Measurements from ENCODE around the gene SLC39A12. TPM values are rescaled to one million over a fixed set of nuclear protein-coding genes. Genes with fewer than 3 reads are reported as not detected.

Gene SLC39A12
- total and polyA plus RNA-seq, 2 of the 8 experiments (the other 6 are each of a cell fraction or from before 2014, with no cell fraction given) = not detected

- H3K79me1 ChIP-seq (ENCODE audit: low read depth, low read length) = no peaks in the 10 kb centered on the region
- H3K4me3 ChIP-seq (ENCODE audit: extremely low read depth in 1 of 4, insufficient read depth in 2 of 4, low read depth in 3 of 4, low read length in 4 of 4) = no peak overlapping the region
- no peaks in the 10 kb centered on the region for H3K23me2 ChIP-seq (ENCODE audit: low read depth, low read length)
- H2BK15ac ChIP-seq (ENCODE audit: low read length) = no peak overlapping the region
- no peaks in the 10 kb centered on the region for H3K27me3 ChIP-seq (replicated peaks in 1 of 4; ENCODE audit: control insufficient read depth in 3 of 4, extremely low read depth in 1 of 4, insufficient read depth in 3 of 4, low read length in 3 of 4)
- no peak overlapping the region for H3K14ac ChIP-seq (ENCODE audit: insufficient read length)
- H4K20me1 ChIP-seq (replicated peaks in 1 of 2; ENCODE audit: control insufficient read depth in 1 of 2, insufficient read depth in 2 of 2, low read length in 2 of 2) = no peaks in the 10 kb centered on the region
- H3K23ac ChIP-seq (ENCODE audit: insufficient read length) = no peak overlapping the region
- no peaks in the 10 kb centered on the region for H3K9me3 ChIP-seq (ENCODE audit: insufficient read depth in 2 of 2, low read depth in 1 of 2, low read length in 1 of 2)
- H2BK12ac ChIP-seq (ENCODE audit: low read depth, low read length) = no peak overlapping the region
- DNase-seq (ENCODE audit: low read depth in 1 of 2, low spot score in 2 of 2) = no peak
- H3K27ac ChIP-seq (ENCODE audit: low read depth, low read length) = no peak overlapping the region
- no peak overlapping the region for H3K18ac ChIP-seq (ENCODE audit: extremely low read depth, low read length)
- H2AFZ ChIP-seq (ENCODE audit: low read length) = no peak overlapping the region
- H3K56ac ChIP-seq (replicated peaks; ENCODE audit: insufficient read length, low read depth, low read length) = no peak overlapping the region
- no peak overlapping the region for H4K91ac ChIP-seq (replicated peaks; ENCODE audit: insufficient read length, low read length)
- no peak overlapping the region for H3K4me2 ChIP-seq (ENCODE audit: insufficient read depth in 1 of 2, low read depth in 2 of 2, low read length in 2 of 2)
- H2BK5ac ChIP-seq (ENCODE audit: low read depth, low read length) = no peak overlapping the region
- no peak overlapping the region for H2AK5ac ChIP-seq (ENCODE audit: low read depth, low read length)
- CTCF ChIA-PET (ENCODE audit: partially characterized antibody) = interaction anchor here (0.9 to 1.9 kb wide), 5 partner anchors 13 to 234 kb away, joined by 3 to 5 read pairs (median 3); no protein-coding TSS in a partner anchor
- POLR2A ChIA-PET (ENCODE audit: partially characterized antibody) = no interaction called here
- no peak overlapping the region for H3K9ac ChIP-seq (replicated peaks in 1 of 4; ENCODE audit: extremely low read depth in 1 of 4, low read depth in 3 of 4, low read length in 3 of 4)
- H3K79me2 ChIP-seq (ENCODE audit: control insufficient read depth in 1 of 2, insufficient read depth in 2 of 2, low read length in 2 of 2) = no peaks in the 10 kb centered on the region
- H2BK20ac ChIP-seq (ENCODE audit: low read length) = no peak overlapping the region
- H4K8ac ChIP-seq (ENCODE audit: extremely low read depth, insufficient read depth, low read length) = no peak overlapping the region
- no peak overlapping the region for H4K5ac ChIP-seq (ENCODE audit: insufficient read length, low read depth, low read length)
- no peak overlapping the region for H3K4ac ChIP-seq (replicated peaks; ENCODE audit: insufficient read length, low read depth, low read length)
- 82% methylated on average over 6 of the region's 6 CpGs; no CpG with 5 or more reads in 1 of the 2 experiments for WGBS, 2 experiments (ENCODE audit: extremely low coverage in 1 of 2, insufficient coverage in 1 of 2, insufficient read length in 1 of 2, insufficient replicate concordance in 2 of 2, low coverage in 1 of 2, low lambda C conversion rate in 2 of 2, missing lambda C conversion rate in 1 of 2)
- no peak overlapping the region for H2BK120ac ChIP-seq (replicated peaks; ENCODE audit: low read depth, low read length)
- H3K4me1 ChIP-seq (replicated peaks in 1 of 4; ENCODE audit: control insufficient read depth in 3 of 4, insufficient read depth in 4 of 4, low read length in 3 of 4) = peaks cover 0 to 6% (median 0%) of the 10 kb centered on the region in 4 experiments; a peak in 2 of 7 replicates
- no peak for FAIRE-seq
- H3K36me3 ChIP-seq (ENCODE audit: control insufficient read depth in 2 of 4, insufficient read depth in 4 of 4, low read length in 3 of 4) = no peaks in the 10 kb centered on the region
- TF ChIP-seq EP300 (IDR thresholded peaks at IDR 0.05; ENCODE audit: borderline replicate concordance in 1 of 2, low read depth in 2 of 2, low read length in 2 of 2) = no peak
- TF ChIP-seq USF2 (IDR thresholded peaks at IDR 0.05; ENCODE audit: low read length) = no peak
- TF ChIP-seq BACH1 (IDR thresholded peaks at IDR 0.05; ENCODE audit: low read length) = no peak
- no peak for TF ChIP-seq SP1 (IDR thresholded peaks at IDR 0.05; ENCODE audit: low read depth, low read length)
- no peak for TF ChIP-seq CHD1 (IDR thresholded peaks at IDR 0.05; ENCODE audit: low read depth, low read length)
- TF ChIP-seq BCL11A (IDR thresholded peaks at IDR 0.05; ENCODE audit: low read depth in 2 of 2, low read length in 2 of 2) = no peak
- no peak for TF ChIP-seq CTBP2 (IDR thresholded peaks at IDR 0.05; ENCODE audit: borderline replicate concordance, insufficient read depth, insufficient read length, low read length)
- TF ChIP-seq PHF8 (conservative IDR thresholded peaks at IDR 0.05; ENCODE audit: low read depth, low read length) = no peak
- TF ChIP-seq GABPA (IDR thresholded peaks at IDR 0.05; ENCODE audit: borderline replicate concordance, insufficient read depth, low read length) = no peak
- TF ChIP-seq TCF12 (IDR thresholded peaks at IDR 0.05; ENCODE audit: low read depth, low read length) = no peak
- no peak for TF ChIP-seq FOSL1 (IDR thresholded peaks at IDR 0.05; ENCODE audit: insufficient read depth, low read depth, low read length)
- TF ChIP-seq TBP (IDR thresholded peaks at IDR 0.05; ENCODE audit: low read depth, low read length) = no peak
Measured at GRCh38 chr10:17980846-17981565, 29.3 kb downstream of the SLC39A12 start.
